ENCODE data around the gene TMPRSS7. TPM values are rescaled to one million over a fixed set of nuclear protein-coding genes. Genes with fewer than 3 reads are reported as not detected.

TMPRSS7 gene
- total RNA-seq, 1 experiment from 2014 or later, result not detected

GRCh38 chr3:112004187-112004586 is 30.3 kb upstream of the TMPRSS7 start:
- Mint-ChIP-seq H3K9me3 (no peaks in the 10 kb centered on the region), H3K4me3 (no peak overlapping the region), H3K4me1 (peaks cover 19% of the 10 kb centered on the region), H3K27ac (no peak overlapping the region), H3K27me3 (ENCODE audit: low read depth) (peaks cover 45% of the 10 kb centered on the region), H3K36me3 (peaks cover 3% of the 10 kb centered on the region; the same call in 1 of the 2 replicates)
- ATAC-seq (no peak), DNase-seq (ENCODE audit: low spot score) (no peak)
- CTCF ChIA-PET, result interaction anchor here (3.3 kb wide), 1 partner anchor 9 kb away, joined by 14 read pairs; no protein-coding TSS in a partner anchor
- TF ChIP-seq GRHL2 (CRISPR knock-in tag; IDR thresholded peaks at IDR 0.05; ENCODE audit: insufficient replicate concordance, severe bottlenecking), result no peak
- TF ChIP-seq, protein P1, sequence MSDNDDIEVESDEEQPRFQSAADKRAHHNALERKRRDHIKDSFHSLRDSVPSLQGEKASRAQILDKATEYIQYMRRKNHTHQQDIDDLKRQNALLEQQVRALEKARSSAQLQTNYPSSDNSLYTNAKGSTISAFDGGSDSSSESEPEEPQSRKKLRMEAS (CRISPR knock-in tag; IDR thresholded peaks at IDR 0.05), result no peak
- no peak for TF ChIP-seq MXD4 (CRISPR knock-in tag; IDR thresholded peaks at IDR 0.05; ENCODE audit: borderline replicate concordance)
- POLR2A ChIA-PET, result no interaction called here

GRCh38 chr3:112004669-112005068 is 29.9 kb upstream of the TMPRSS7 start:
- no peak for TF ChIP-seq GABPB1 (CRISPR knock-in tag; IDR thresholded peaks at IDR 0.05)
- TF ChIP-seq, protein P2, sequence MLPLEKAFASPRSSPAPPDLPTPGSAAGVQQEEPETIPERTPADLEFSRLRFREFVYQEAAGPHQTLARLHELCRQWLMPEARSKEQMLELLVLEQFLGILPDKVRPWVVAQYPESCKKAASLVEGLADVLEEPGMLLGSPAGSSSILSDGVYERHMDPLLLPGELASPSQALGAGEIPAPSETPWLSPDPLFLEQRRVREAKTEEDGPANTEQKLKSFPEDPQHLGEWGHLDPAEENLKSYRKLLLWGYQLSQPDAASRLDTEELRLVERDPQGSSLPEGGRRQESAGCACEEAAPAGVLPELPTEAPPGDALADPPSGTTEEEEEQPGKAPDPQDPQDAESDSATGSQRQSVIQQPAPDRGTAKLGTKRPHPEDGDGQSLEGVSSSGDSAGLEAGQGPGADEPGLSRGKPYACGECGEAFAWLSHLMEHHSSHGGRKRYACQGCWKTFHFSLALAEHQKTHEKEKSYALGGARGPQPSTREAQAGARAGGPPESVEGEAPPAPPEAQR (CRISPR knock-in tag; IDR thresholded peaks at IDR 0.05), result no peak
- TF ChIP-seq, protein P3, sequence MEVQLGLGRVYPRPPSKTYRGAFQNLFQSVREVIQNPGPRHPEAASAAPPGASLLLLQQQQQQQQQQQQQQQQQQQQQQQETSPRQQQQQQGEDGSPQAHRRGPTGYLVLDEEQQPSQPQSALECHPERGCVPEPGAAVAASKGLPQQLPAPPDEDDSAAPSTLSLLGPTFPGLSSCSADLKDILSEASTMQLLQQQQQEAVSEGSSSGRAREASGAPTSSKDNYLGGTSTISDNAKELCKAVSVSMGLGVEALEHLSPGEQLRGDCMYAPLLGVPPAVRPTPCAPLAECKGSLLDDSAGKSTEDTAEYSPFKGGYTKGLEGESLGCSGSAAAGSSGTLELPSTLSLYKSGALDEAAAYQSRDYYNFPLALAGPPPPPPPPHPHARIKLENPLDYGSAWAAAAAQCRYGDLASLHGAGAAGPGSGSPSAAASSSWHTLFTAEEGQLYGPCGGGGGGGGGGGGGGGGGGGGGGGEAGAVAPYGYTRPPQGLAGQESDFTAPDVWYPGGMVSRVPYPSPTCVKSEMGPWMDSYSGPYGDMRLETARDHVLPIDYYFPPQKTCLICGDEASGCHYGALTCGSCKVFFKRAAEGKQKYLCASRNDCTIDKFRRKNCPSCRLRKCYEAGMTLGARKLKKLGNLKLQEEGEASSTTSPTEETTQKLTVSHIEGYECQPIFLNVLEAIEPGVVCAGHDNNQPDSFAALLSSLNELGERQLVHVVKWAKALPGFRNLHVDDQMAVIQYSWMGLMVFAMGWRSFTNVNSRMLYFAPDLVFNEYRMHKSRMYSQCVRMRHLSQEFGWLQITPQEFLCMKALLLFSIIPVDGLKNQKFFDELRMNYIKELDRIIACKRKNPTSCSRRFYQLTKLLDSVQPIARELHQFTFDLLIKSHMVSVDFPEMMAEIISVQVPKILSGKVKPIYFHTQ (CRISPR knock-in tag; IDR thresholded peaks at IDR 0.05), result no peak
- TF ChIP-seq NFYB (CRISPR knock-in tag; conservative IDR thresholded peaks at IDR 0.05; ENCODE audit: low read depth), result no peak
- TF ChIP-seq ATF6 (CRISPR knock-in tag; IDR thresholded peaks at IDR 0.05), result no peak
- TF ChIP-seq EMX1 (CRISPR knock-in tag; IDR thresholded peaks at IDR 0.05), result no peak
- TF ChIP-seq, protein P4, sequence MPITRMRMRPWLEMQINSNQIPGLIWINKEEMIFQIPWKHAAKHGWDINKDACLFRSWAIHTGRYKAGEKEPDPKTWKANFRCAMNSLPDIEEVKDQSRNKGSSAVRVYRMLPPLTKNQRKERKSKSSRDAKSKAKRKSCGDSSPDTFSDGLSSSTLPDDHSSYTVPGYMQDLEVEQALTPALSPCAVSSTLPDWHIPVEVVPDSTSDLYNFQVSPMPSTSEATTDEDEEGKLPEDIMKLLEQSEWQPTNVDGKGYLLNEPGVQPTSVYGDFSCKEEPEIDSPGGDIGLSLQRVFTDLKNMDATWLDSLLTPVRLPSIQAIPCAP (CRISPR knock-in tag; IDR thresholded peaks at IDR 0.05), result no peak
- TF ChIP-seq CTCF (IDR thresholded peaks at IDR 0.05), result no peak
- TF ChIP-seq MYBL2 (CRISPR knock-in tag; IDR thresholded peaks at IDR 0.05), result no peak
- TF ChIP-seq, protein P5, sequence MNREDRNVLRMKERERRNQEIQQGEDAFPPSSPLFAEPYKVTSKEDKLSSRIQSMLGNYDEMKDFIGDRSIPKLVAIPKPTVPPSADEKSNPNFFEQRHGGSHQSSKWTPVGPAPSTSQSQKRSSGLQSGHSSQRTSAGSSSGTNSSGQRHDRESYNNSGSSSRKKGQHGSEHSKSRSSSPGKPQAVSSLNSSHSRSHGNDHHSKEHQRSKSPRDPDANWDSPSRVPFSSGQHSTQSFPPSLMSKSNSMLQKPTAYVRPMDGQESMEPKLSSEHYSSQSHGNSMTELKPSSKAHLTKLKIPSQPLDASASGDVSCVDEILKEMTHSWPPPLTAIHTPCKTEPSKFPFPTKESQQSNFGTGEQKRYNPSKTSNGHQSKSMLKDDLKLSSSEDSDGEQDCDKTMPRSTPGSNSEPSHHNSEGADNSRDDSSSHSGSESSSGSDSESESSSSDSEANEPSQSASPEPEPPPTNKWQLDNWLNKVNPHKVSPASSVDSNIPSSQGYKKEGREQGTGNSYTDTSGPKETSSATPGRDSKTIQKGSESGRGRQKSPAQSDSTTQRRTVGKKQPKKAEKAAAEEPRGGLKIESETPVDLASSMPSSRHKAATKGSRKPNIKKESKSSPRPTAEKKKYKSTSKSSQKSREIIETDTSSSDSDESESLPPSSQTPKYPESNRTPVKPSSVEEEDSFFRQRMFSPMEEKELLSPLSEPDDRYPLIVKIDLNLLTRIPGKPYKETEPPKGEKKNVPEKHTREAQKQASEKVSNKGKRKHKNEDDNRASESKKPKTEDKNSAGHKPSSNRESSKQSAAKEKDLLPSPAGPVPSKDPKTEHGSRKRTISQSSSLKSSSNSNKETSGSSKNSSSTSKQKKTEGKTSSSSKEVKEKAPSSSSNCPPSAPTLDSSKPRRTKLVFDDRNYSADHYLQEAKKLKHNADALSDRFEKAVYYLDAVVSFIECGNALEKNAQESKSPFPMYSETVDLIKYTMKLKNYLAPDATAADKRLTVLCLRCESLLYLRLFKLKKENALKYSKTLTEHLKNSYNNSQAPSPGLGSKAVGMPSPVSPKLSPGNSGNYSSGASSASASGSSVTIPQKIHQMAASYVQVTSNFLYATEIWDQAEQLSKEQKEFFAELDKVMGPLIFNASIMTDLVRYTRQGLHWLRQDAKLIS (CRISPR knock-in tag; IDR thresholded peaks at IDR 0.05; ENCODE audit: borderline replicate concordance), result no peak
- TF ChIP-seq ZNF138 (CRISPR knock-in tag; conservative IDR thresholded peaks at IDR 0.05), result no peak
- no peak for TF ChIP-seq OVOL2 (CRISPR knock-in tag; IDR thresholded peaks at IDR 0.05; ENCODE audit: borderline replicate concordance)
- TF ChIP-seq ZNF416 (CRISPR knock-in tag; IDR thresholded peaks at IDR 0.05), result no peak
- no peak for TF ChIP-seq ZNF423 (CRISPR knock-in tag; IDR thresholded peaks at IDR 0.05)
- no peak for TF ChIP-seq CDX4 (CRISPR knock-in tag; IDR thresholded peaks at IDR 0.05; ENCODE audit: borderline replicate concordance)
- H3K27ac Mint-ChIP-seq, result no peak overlapping the region
- H3K9me3 Mint-ChIP-seq, result no peaks in the 10 kb centered on the region
- H3K27me3 Mint-ChIP-seq (ENCODE audit: low read depth), result peaks cover 40% of the 10 kb centered on the region
- H3K36me3 Mint-ChIP-seq, result peaks cover 3% of the 10 kb centered on the region; the same call in 1 of the 2 replicates
- no peak overlapping the region for H3K4me3 Mint-ChIP-seq
- CTCF ChIA-PET, result interaction anchor here (3.3 kb wide), 1 partner anchor 9 kb away, joined by 14 read pairs; no protein-coding TSS in a partner anchor
- DNase-seq (ENCODE audit: low spot score), result no peak
- POLR2A ChIA-PET, result no interaction called here
- H3K4me1 Mint-ChIP-seq, result peaks cover 17% of the 10 kb centered on the region
- no peak for ATAC-seq
